SU-DHL-6 (cell line): Measurements from ENCODE around the gene TIMELESS.
"Not testable (repeated sequence)": the region's sequence is repeated elsewhere in the genome, so short reads cannot be mapped to it uniquely, and the experiment has no call there.

Experiments used
- H2AFZ ChIP-seq: fragments of 200-600 bp; sonication (generic); 2 replicates; pipeline ENCODE4 v1.6.1; 2014; ENCODE audit warnings: low read depth, mild to moderate bottlenecking, moderate library complexity, mixed read lengths, antibody characterized with exemption, low read length; ENCODE audit not compliant: severe bottlenecking
- H3F3A ChIP-seq: fragments of 200-600 bp; shearing (Covaris generic); 2 replicates; pipeline ENCODE4 v1.6.0; 2016; ENCODE audit warnings: antibody characterized with exemption, mild to moderate bottlenecking; ENCODE audit not compliant: insufficient read depth
- H3K27ac ChIP-seq: fragments of 200-600 bp; sonication (generic); 2 replicates; pipeline ENCODE4 v1.5.1; 2016; ENCODE audit warnings: low read depth, mild to moderate bottlenecking, low read length, moderate library complexity, mixed read lengths
- H3K27me3 ChIP-seq: fragments of 200-600 bp; sonication (generic), shearing (Covaris generic); 2 replicates; pipeline ENCODE4 v1.6.0; 2014; ENCODE audit warnings: mild to moderate bottlenecking, low read length
- H3K36me3 ChIP-seq: fragments of 200-600 bp; sonication (generic); 2 replicates; pipeline ENCODE4 v1.6.1; 2014; ENCODE audit warnings: mild to moderate bottlenecking, low read length, mixed read lengths
- H3K4me2 ChIP-seq: fragments of 300-600, 200-600 bp; shearing (Covaris generic), sonication (generic); 2 replicates; pipeline ENCODE4 v1.6.0; 2014; ENCODE audit warnings: low read length, low read depth, mild to moderate bottlenecking; ENCODE audit not compliant: poor library complexity, severe bottlenecking
- H3K4me3 ChIP-seq: fragments of 200-600 bp; sonication (generic); 2 replicates; pipeline ENCODE4 v1.5.1; 2014; ENCODE audit warnings: antibody characterized with exemption, low read length, mild to moderate bottlenecking, mixed read lengths; ENCODE audit not compliant: insufficient read depth, poor library complexity, severe bottlenecking
- H3K79me2 ChIP-seq: fragments of 200-600 bp; sonication (generic); 2 replicates; pipeline ENCODE4 v1.6.1; 2014; ENCODE audit warnings: mild to moderate bottlenecking, low read length, moderate library complexity; ENCODE audit not compliant: insufficient read depth
- H3K9ac ChIP-seq: fragments of 200-600 bp; sonication (generic); 2 replicates; pipeline ENCODE4 v1.7.0; 2014; ENCODE audit warnings: mild to moderate bottlenecking, low read length
- H3K9me2 ChIP-seq: fragments of 200-600 bp; sonication (generic); replicated peaks from 2 replicates; pipeline ENCODE4 v1.6.1; 2014; ENCODE audit warnings: low read length; ENCODE audit not compliant: insufficient read depth
- H3K9me3 ChIP-seq: fragments of 200-600 bp; sonication (generic); 2 replicates; pipeline ENCODE4 v1.6.1; 2014; ENCODE audit warnings: low read length, mixed read lengths; ENCODE audit not compliant: insufficient read depth
- H4K20me1 ChIP-seq: fragments of 200-600 bp; sonication (generic); 2 replicates; pipeline ENCODE4 v1.6.1; 2014; ENCODE audit warnings: low read depth, mild to moderate bottlenecking, antibody characterized with exemption, low read length, moderate library complexity, mixed read lengths
- EZH2phosphoT487 ChIP-seq: fragments of 200-600 bp; sonication (generic), shearing (Covaris generic); conservative IDR thresholded peaks from 2 replicates; pipeline ENCODE4 v1.6.1; 2018; ENCODE audit warnings: mild to moderate bottlenecking, antibody characterized with exemption, low read length, moderate library complexity, mixed read lengths
- TF ChIP-seq, protein P1 (sequence below): fragments of 200-600 bp; sonication (generic); IDR thresholded peaks from one replicate; pipeline ENCODE4 v1.5.1; 2017; ENCODE audit warnings: antibody characterized with exemption, mild to moderate bottlenecking, low read length, moderate library complexity; ENCODE audit not compliant: insufficient read depth, poor library complexity, severe bottlenecking

The TIMELESS gene

DNA sequence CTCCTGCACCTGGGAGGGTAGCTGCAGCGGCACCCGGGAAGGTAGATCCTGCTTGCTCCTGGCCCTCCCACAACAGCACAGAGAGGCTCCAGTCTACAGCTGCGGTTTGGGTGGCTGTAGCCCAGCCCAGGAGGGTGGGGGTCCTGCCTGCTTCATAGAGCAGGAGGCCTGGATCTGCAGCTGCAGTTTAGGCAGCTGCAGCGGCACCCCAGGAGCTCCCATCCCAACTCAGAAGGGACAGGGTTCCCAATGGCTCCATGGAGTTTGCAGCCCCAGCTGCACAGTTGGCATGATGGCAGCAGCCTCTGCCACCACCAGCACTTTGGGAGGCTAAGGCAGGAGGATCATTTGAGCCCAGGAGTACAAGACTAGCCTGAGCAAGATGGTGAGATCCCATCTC, 38.5 kb downstream of the TIMELESS start:
- Histone ChIP-seq H3F3A (no peaks in the 10 kb centered on the region), H3K9me2 (no peaks in the 10 kb centered on the region), H3K9me3 (no peaks in the 10 kb centered on the region), H4K20me1 (no peaks in the 10 kb centered on the region), H3K4me3 (no peak overlapping the region), H3K4me2 (no peak overlapping the region), H3K27ac (no peak overlapping the region), H3K27me3 (no peaks in the 10 kb centered on the region), H3K9ac (no peak overlapping the region), H3K79me2 (no peaks in the 10 kb centered on the region), H3K36me3 (no peaks in the 10 kb centered on the region), H2AFZ (no peak overlapping the region)
- TF ChIP-seq, protein P1, sequence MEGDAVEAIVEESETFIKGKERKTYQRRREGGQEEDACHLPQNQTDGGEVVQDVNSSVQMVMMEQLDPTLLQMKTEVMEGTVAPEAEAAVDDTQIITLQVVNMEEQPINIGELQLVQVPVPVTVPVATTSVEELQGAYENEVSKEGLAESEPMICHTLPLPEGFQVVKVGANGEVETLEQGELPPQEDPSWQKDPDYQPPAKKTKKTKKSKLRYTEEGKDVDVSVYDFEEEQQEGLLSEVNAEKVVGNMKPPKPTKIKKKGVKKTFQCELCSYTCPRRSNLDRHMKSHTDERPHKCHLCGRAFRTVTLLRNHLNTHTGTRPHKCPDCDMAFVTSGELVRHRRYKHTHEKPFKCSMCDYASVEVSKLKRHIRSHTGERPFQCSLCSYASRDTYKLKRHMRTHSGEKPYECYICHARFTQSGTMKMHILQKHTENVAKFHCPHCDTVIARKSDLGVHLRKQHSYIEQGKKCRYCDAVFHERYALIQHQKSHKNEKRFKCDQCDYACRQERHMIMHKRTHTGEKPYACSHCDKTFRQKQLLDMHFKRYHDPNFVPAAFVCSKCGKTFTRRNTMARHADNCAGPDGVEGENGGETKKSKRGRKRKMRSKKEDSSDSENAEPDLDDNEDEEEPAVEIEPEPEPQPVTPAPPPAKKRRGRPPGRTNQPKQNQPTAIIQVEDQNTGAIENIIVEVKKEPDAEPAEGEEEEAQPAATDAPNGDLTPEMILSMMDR = no peak
- TF ChIP-seq EZH2phosphoT487 = no peak

DNA sequence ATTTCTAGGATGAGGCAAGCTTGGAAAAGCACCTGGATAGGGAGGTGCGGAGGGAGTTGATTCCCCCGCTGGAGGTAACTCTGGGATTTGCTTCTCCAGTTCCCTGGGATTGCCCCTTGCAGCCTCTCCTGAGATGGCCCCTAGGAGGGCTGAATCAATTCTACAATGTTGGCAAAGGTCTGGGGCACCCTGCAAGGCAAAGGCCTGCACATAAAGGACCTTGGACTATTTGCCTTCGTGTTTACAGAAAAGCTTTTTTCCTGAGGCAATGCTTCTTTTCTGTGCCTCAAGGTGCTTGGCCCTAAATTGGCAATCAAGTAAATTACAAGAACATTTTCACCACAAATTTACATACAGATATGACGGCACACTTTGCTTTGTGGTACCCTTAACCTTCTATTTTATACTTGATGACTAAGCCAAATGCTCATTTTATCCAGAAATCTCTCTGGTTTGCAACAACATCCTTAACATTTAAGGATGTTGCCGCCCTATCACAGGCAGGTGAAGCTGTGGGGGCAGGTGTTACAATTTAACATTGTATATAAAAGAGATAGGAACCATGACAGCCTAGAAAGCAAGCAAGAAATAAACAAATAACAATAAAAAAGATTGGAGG, 40.3 kb downstream of the TIMELESS start:
- H3K27ac ChIP-seq = no peak overlapping the region
- no peaks in the 10 kb centered on the region for H4K20me1 ChIP-seq
- no peak for TF ChIP-seq EZH2phosphoT487
- TF ChIP-seq, protein P1 = no peak
- H2AFZ ChIP-seq = no peak overlapping the region
- no peaks in the 10 kb centered on the region for H3K9me3 ChIP-seq
- H3K4me2 ChIP-seq = no peak overlapping the region
- no peaks in the 10 kb centered on the region for H3K9me2 ChIP-seq
- no peak overlapping the region for H3K4me3 ChIP-seq
- H3F3A ChIP-seq = no peaks in the 10 kb centered on the region
- no peaks in the 10 kb centered on the region for H3K36me3 ChIP-seq
- H3K27me3 ChIP-seq = no peaks in the 10 kb centered on the region
- no peak overlapping the region for H3K9ac ChIP-seq
- H3K79me2 ChIP-seq = no peaks in the 10 kb centered on the region

DNA sequence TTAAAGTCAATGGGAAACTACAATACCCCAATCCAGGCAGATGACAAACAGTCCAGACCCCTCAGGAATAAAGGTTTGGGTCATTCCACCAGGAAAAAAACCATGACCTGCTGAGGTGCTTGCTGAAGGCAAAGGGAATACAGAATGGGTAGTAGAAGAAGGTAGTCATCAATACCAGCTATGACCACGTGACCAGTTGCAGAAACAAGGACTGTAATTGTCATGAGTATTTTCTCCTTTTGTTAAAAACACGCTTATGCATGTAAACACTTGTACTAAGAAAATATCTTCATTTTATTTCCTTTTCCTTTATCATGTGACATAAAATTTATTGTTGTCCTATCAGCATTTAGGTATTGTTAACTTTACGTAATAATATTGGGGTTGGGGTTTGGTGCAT, 45.0 kb downstream of the TIMELESS start:
- H4K20me1 ChIP-seq, H3K27ac ChIP-seq, H3K9me3 ChIP-seq, H3K27me3 ChIP-seq, H3K36me3 ChIP-seq, H2AFZ ChIP-seq, H3K4me3 ChIP-seq, H3K9me2 ChIP-seq, H3K9ac ChIP-seq, H3K4me2 ChIP-seq, H3K79me2 ChIP-seq, H3F3A ChIP-seq: not testable (repeated sequence)

DNA sequence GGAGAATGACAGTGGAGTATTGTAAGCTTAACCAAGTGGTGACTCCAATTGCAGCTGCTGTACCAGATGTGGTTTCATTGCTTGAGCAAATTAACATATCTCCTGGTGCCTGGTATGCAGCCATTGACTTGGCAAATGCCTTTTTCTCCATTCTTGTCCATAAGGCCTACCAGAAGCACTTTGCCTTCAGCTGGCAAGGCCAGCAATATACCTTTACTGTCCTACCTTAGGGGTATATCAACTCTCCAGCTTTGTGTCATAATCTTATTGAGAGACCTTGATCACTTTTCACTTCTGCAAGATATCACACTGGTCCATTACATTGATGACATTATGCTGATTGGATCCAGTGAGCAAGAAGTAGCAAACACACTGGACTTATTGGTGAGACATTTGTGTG, 47.6 kb downstream of the TIMELESS start:
- not testable (repeated sequence) for H3K9ac ChIP-seq, H3K36me3 ChIP-seq, H4K20me1 ChIP-seq, H3K27ac ChIP-seq, H3K4me2 ChIP-seq, H2AFZ ChIP-seq, H3K4me3 ChIP-seq, H3K79me2 ChIP-seq, H3F3A ChIP-seq, H3K27me3 ChIP-seq, H3K9me3 ChIP-seq, H3K9me2 ChIP-seq

DNA sequence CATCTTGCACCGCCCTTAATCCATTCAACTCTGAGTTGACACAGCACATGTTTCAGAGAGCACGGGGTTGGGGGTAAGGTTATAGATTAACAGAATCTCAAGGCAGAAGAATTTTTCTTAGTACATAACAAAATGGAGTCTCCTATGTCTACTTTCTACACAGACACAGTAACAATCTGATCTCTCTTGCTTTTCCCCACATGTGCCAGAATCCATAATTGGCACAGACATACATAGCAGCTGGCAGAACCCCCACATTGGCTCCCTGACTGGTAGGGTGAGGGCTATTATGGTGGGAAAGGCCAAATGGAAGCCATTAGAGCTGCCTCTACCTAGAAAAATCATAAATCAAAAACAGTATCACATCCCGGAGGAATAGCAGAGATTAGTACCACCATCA, 48.1 kb downstream of the TIMELESS start:
- not testable (repeated sequence) for H4K20me1 ChIP-seq, H3K27ac ChIP-seq, H3K79me2 ChIP-seq, H3K4me2 ChIP-seq, H2AFZ ChIP-seq, H3K9me2 ChIP-seq, H3K27me3 ChIP-seq, H3K36me3 ChIP-seq, H3K9me3 ChIP-seq, H3K4me3 ChIP-seq, H3F3A ChIP-seq, H3K9ac ChIP-seq

DNA sequence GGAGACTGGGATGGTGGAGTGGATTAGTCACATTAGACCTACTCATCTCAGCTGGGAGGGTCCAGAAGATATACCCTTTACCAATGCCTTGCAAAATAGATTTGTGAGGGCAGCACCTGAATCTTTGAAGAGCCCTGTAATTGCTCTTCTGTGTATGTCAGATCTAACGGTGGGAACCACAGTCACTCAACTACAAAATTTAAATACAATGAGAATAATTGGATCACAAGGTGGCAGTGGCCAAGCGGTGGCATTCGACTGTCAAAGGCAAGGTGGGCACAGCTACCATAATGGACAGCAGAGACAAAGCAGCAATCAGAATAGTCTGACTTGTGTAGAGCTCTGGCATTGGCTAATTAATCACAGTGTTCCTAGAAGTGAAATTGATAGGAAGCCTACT, 49.8 kb downstream of the TIMELESS start:
- not testable (repeated sequence) for H3K9me3 ChIP-seq, H3K27me3 ChIP-seq, H3K9ac ChIP-seq, H2AFZ ChIP-seq, H3K36me3 ChIP-seq, H3K27ac ChIP-seq, H3F3A ChIP-seq, H3K4me2 ChIP-seq, H3K4me3 ChIP-seq, H4K20me1 ChIP-seq, H3K9me2 ChIP-seq, H3K79me2 ChIP-seq
